ENCODE data around the gene MBLAC2. TPM values are rescaled to one million over a fixed set of nuclear protein-coding genes. Genes with fewer than 3 reads are reported as not detected.

The MBLAC2 gene
- total RNA-seq, 4 donors from 2014 or later = 0.60 to 6.1 (median 6.0) TPM

DNA sequence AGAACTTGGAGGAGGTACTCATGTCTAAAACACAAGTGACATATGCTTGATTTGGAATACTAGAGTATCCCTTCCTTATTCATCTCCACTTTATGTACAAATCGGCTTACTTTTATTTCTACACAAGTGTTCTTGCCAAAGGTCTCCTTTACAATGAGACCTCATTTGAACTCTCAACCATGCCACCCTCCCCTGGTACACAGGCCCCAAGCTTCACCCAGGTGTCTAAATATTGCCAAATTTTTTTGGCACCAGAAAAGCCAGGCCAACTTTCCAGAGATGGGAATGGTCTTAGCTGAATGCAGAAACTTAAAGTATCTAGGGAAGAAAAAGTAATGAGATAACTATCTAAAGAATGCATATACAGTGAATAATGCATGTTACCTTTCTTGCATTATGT lies 35.9 kb upstream of the MBLAC2 start:
- Histone ChIP-seq H3K36me3 (no peaks in the 10 kb centered on the region), H3K27ac (no peak overlapping the region), H3K4me1 (no peaks in the 10 kb centered on the region), H3K27me3 (no peaks in the 10 kb centered on the region), H3K4me3 (no peak overlapping the region), H3K9me3 (no peaks in the 10 kb centered on the region)
- intact Hi-C loops (cut with DNase I; ENCODE audit: low total_unique reads) = no loop called here
- in situ Hi-C loops (cut with MboI; ENCODE audit: low pct_ligation_motif_present in 1 of 4, low pct_unique_long_range_greater_than_20kb in 1 of 4, low sequenced_read_pairs in 3 of 4) = no loop called here
- 90% methylated on average over 1 of the region's 1 CpG; no CpG with 5 or more reads in 1 of the 2 donors for WGBS, 2 donors (ENCODE audit: low coverage in 1 of 2)
- no peak for DNase-seq
- TF ChIP-seq POLR2A (IDR thresholded peaks at IDR 0.05) (no peak), EP300 (IDR thresholded peaks at IDR 0.05; ENCODE audit: low read depth) (no peak), POLR2AphosphoS5 (IDR thresholded peaks at IDR 0.05) (no peak)
- TF ChIP-seq, protein P1, sequence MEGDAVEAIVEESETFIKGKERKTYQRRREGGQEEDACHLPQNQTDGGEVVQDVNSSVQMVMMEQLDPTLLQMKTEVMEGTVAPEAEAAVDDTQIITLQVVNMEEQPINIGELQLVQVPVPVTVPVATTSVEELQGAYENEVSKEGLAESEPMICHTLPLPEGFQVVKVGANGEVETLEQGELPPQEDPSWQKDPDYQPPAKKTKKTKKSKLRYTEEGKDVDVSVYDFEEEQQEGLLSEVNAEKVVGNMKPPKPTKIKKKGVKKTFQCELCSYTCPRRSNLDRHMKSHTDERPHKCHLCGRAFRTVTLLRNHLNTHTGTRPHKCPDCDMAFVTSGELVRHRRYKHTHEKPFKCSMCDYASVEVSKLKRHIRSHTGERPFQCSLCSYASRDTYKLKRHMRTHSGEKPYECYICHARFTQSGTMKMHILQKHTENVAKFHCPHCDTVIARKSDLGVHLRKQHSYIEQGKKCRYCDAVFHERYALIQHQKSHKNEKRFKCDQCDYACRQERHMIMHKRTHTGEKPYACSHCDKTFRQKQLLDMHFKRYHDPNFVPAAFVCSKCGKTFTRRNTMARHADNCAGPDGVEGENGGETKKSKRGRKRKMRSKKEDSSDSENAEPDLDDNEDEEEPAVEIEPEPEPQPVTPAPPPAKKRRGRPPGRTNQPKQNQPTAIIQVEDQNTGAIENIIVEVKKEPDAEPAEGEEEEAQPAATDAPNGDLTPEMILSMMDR (IDR thresholded peaks at IDR 0.05) = no peak

DNA sequence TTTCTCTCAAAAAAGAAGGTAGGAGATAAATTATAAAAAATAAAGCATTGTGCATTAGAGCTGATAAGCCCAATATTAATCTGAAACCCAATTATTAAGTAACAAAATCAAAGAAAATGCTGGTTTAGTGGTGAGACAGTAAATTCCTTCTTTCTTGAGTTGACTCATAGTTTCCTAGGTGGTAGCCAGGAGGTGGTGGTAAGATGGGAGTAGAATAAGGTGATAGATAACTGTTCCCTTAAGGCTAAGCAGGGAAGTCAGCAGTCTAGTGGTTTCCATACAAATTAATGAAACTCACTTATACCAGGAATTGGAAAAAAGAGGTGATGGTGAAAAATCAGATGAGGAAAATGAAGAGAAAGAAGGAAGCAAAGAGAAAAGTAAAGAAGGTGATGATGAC lies 31.6 kb upstream of the MBLAC2 start:
- intact Hi-C loops (cut with DNase I; ENCODE audit: low total_unique reads) = no loop called here
- H3K27me3 ChIP-seq = no peaks in the 10 kb centered on the region
- H3K27ac ChIP-seq = no peak overlapping the region
- H3K9me3 ChIP-seq = no peaks in the 10 kb centered on the region
- no peaks in the 10 kb centered on the region for H3K36me3 ChIP-seq
- H3K4me3 ChIP-seq = no peak overlapping the region
- no peaks in the 10 kb centered on the region for H3K4me1 ChIP-seq
- in situ Hi-C loops (cut with MboI; ENCODE audit: low pct_ligation_motif_present in 1 of 4, low pct_unique_long_range_greater_than_20kb in 1 of 4, low sequenced_read_pairs in 3 of 4) = no loop called here
- TF ChIP-seq POLR2A (IDR thresholded peaks at IDR 0.05) (no peak), EP300 (IDR thresholded peaks at IDR 0.05; ENCODE audit: low read depth) (no peak)
- TF ChIP-seq, protein P1 (IDR thresholded peaks at IDR 0.05) = no peak
- no peak for DNase-seq

DNA sequence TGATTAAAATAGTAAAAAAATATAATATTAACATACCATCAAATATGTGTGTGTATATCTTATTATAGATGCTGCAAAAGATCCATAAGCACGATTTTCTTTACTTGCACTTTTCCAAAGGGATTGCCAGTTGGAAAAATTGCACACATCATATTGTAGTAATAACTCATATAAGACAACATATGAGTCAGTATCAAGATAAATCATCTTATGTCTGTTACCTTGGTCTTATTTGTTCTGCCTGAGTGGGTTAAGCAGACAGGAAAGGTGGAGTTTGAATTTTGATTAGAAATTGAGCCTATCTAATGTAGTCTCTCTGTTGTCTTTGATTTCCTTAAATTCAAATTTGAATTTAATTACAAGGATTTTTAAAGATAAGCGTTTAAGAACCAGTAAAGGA lies 30.2 kb upstream of the MBLAC2 start:
- TF ChIP-seq, protein P1 (IDR thresholded peaks at IDR 0.05) = no peak
- TF ChIP-seq POLR2A (IDR thresholded peaks at IDR 0.05) (no peak), POLR2AphosphoS5 (IDR thresholded peaks at IDR 0.05) (no peak), EP300 (IDR thresholded peaks at IDR 0.05; ENCODE audit: low read depth) (no peak)
- DNase-seq = no peak
- Histone ChIP-seq H3K27ac (no peak overlapping the region), H3K9me3 (no peaks in the 10 kb centered on the region), H3K36me3 (no peaks in the 10 kb centered on the region), H3K27me3 (no peaks in the 10 kb centered on the region), H3K4me1 (no peaks in the 10 kb centered on the region), H3K4me3 (no peak overlapping the region)
- intact Hi-C loops (cut with DNase I; ENCODE audit: low total_unique reads) (no loop called here), in situ Hi-C loops (cut with MboI; ENCODE audit: low pct_ligation_motif_present in 1 of 4, low pct_unique_long_range_greater_than_20kb in 1 of 4, low sequenced_read_pairs in 3 of 4) (no loop called here)
- 94 to 96% methylated on average over 2 of the region's 2 CpGs for WGBS, 2 donors (ENCODE audit: low coverage in 1 of 2)

- no peaks in the 10 kb centered on the region for H3K9me3 ChIP-seq
- intact Hi-C loops (cut with DNase I; ENCODE audit: low total_unique reads) (no loop called here), in situ Hi-C loops (cut with MboI; ENCODE audit: low pct_ligation_motif_present in 1 of 4, low pct_unique_long_range_greater_than_20kb in 1 of 4, low sequenced_read_pairs in 3 of 4) (no loop called here)
Observed at GRCh38 chr5:90503596-90503995, 29.0 kb upstream of the MBLAC2 start.

More at GRCh38 chr5:90503596-90503995, 29.0 kb upstream of the MBLAC2 start:
- no peaks in the 10 kb centered on the region for H3K36me3 ChIP-seq
- H3K27me3 ChIP-seq = no peaks in the 10 kb centered on the region
- TF ChIP-seq POLR2A (IDR thresholded peaks at IDR 0.05) (no peak), POLR2AphosphoS5 (IDR thresholded peaks at IDR 0.05) (no peak), EP300 (IDR thresholded peaks at IDR 0.05; ENCODE audit: low read depth) (no peak)
- TF ChIP-seq, protein P1 (IDR thresholded peaks at IDR 0.05) = no peak
- no peak overlapping the region for H3K27ac ChIP-seq
- H3K4me1 ChIP-seq = no peaks in the 10 kb centered on the region
- 77 to 100% methylated on average over 1 of the region's 1 CpG for WGBS, 2 donors (ENCODE audit: low coverage in 1 of 2)
- DNase-seq = no peak
- H3K4me3 ChIP-seq = no peak overlapping the region

All from transverse colon (tissue), 4 donors.